Stimulated activated CD4-positive, alpha-beta T cell treated with anti-CD3 and anti-CD28 coated beads, Interleukin-12 subunit alpha, Interleukin-12 subunit beta, amount 100 ng/mL, for 24 hours (primary cell): ENCODE measurements around the gene NEK4.

ENCODE experiments used
- DNase-seq, 2 experiments: peaks; one replicate each; pipeline ENCODE4 v3.0.0-alpha.2; 2020; ENCODE audit warnings: low read depth in 2 of 2

NEK4 gene

DNA sequence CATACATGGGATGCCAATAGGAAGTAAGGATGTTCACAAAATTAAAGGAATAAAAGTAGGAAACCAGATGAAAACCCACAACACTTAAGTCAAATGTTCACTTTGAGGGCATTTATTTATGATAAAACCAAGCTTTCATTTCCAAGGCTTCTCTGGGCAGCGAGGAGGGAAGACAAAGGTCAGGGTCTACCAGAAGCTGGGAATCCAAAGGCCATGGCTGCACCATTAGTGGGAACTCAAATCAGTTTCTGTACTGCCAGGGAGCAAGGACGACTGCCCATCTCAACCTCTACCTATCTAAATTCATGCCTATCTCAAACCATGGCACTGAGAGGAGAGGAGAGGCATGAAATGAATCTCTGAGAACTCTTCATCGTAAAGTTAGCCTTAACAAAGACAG, 107.6 kb downstream of the NEK4 start:
- DNase-seq: no peak

DNA sequence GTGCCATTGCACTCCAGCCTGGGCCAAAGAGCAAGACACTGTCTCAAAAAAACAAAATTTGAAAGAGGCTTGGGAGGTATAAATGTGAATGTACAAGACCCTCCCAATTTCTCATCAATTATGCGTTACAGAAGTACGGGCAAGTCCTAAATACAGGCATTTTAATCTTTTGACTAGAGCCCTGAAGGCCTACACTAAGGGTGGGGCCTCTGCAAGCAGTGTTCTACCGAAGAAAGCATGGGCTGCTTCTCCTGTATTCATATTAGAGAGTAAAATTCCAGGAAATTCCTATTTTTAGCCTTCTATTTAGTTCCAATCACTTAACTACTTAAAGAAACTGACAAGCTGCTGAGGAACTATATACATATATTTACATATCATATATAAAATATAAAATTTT, 110.7 kb downstream of the NEK4 start:
- no peak for DNase-seq
